AG08396 (cell line): ENCODE data around the gene CT45A8.
"Not testable (repeated sequence)": the region's sequence is repeated elsewhere in the genome, so short reads cannot be mapped to it uniquely, and the experiment has no call there.

ENCODE experiments used
- DNase-seq: peaks from one replicate; pipeline ENCODE4 v3.0.0; 2012; ENCODE audit warnings: low spot score, mixed read lengths

Gene CT45A8, protein sequence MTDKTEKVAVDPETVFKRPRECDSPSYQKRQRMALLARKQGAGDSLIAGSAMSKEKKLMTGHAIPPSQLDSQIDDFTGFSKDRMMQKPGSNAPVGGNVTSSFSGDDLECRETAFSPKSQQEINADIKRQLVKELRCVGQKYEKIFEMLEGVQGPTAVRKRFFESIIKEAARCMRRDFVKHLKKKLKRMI

DNA sequence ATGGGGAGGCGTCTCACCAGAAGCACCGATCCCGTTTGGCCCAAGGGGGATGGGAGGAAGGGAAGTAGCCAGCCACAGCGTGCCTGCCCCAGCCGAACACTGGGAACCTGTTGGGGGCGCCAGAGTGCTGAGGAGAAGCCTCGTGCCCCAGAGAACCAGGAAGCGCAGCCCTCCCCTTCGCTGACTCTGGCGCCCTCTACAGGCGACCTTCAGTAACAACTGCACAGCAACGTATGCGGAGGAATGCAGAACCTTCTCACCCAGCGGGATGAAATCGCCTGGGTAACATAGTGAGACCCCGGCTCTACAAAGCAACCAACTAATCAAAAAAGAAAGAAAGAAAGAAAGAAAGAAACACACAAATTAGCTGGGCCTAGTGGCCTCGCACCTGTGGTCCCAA lies at the start of gene CT45A8:
CT45A8 (minus strand) TSS at position 101 of the 400 bp plus-strand sequence. CDS start 3,755 bp downstream, outside the sequence.
- DNase-seq: not testable (repeated sequence)

DNA sequence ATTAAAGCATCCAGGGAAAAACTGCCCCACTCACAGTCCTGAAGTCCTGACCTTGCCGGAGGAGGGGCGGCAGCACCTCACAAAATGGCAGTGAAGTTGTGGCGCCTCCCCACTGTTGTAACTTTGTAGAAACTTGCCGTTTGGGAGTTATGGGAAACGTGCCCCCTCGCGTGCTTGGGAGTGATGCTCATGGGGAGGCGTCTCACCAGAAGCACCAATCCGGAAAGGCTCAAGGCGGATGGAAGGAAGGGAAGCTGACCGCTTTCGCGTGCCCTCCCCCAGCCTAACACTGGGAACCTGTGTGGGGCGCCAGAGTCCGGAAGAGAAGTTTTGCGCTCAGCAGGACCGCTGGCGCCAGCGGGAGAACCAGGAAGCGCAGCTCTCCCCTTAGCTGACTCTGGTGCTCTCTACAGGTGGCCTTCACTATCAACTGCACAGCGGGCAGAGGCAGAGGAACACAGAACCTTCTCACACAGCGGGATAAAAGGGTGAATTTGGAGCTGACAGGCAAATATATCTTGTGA lies 39.0 kb upstream of the CT45A8 start, which contains the start of the genes CT45A10 and SAGE1:
CT45A10 (minus strand) TSS at position 151 of the 524 bp plus-strand sequence. CDS start 8,100 bp downstream, outside the sequence.
SAGE1 (plus strand) TSS at position 423 of the 524 bp plus-strand sequence. CDS start 2,527 bp downstream, outside the sequence.
- DNase-seq: no peak

DNA sequence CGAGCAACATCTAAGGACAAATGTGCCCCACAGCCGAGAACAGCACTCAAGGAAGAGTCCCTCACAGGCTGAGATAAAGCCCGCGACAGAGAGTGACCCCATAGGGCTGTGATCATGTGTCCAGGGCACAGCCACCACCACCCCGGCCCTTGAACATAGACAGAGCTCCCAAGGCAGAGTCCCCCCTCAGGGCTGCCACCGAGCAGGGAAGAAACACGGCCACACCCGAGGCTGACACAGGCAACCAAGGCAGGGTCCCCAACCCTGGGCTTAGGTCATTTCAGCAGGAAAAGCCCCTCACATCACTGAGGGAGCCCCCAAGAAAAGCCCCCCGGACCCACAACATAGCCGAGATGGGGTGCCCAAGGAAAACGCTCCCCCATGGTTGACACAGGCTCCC lies 38.4 kb upstream of the CT45A8 start:
- DNase-seq: no peak

DNA sequence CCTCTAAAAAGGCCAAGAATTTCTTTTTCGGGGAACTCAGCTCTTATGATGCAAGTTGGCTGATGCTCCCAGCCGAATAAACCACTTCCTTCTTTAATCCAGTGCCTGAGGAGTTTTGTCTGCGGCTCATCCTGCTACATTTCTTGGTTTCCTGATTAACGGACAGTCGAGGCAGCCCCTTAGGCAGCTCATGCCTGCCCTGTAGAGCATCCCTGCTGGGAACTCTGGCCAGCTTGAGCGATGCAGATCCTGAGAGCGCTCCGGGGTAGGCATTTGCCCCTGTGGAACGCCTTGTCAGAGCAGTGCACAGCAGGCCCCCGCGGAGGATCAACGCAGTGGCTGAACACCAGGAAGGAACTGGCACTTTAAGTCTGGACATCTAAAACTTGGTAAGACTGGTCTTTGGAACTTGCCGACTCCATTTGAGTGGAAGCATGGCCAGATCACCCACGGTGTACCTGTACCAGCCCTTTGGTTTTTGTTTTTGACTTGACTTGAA lies 35.8 kb upstream of the CT45A8 start:
- DNase-seq: no peak

DNA sequence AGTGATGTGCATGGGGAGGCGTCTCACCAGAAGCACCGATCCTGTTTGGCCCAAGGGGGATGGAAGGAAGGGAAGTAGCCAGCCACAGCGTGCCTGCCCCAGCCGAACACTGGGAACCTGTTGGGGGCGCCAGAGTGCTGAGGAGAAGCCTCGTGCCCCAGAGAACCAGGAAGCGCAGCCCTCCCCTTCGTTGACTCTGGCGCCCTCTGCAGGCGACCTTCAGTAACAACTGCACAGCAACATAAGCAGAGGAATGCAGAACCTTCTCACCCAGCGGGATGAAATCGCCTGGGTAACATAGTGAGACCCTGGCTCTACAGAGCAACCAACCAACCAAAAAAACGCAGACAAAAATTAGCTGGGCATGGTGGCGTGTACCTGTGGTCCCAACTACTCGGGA lies 34.6 kb upstream of the CT45A8 start:
- DNase-seq: not testable (repeated sequence)

DNA sequence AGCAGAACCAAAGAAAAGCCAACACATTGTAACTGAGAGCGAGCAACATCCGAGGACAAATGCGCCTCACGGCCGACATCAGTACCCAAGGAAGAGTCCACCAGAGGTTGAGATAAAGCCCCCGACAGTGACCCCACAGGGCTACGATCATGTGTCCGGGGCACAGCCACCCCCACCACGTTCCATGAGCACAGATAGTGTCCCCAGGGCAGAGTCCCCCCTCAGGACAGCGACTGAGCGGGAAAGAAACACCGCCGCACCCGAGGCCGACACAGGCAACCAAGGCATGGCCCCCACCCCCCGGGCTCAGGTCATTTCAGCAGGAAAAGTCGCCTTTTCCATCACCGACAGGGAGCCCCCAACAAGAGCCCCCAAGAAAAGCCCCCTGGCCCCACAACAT lies 33.9 kb upstream of the CT45A8 start:
- DNase-seq: not testable (repeated sequence)

DNA sequence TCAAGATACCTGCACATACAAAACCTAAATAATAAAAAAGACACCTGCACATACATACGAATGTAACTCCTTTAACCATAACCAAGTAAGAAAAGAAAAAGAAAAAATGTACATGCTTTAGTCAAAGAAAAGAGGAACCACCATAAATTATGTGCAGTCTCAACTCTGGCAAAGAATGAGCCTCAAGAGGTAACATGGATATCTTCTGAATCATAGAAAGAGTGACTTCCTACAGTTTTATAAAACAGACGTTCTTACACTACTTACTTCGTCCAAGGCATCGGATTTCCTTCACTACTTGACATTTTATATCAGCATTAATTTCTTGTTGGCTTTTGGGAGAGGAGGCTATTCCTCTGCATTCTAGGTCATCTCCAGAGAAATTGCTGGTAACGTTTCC lies 28.4 kb upstream of the CT45A8 start:
- not testable (repeated sequence) for DNase-seq

DNA sequence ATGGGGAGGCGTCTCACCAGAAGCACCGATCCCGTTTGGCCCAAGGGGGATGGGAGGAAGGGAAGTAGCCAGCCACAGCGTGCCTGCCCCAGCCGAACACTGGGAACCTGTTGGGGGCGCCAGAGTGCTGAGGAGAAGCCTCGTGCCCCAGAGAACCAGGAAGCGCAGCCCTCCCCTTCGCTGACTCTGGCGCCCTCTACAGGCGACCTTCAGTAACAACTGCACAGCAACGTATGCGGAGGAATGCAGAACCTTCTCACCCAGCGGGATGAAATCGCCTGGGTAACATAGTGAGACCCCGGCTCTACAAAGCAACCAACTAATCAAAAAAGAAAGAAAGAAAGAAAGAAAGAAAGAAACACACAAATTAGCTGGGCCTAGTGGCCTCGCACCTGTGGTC lies 17.4 kb upstream of the CT45A8 start, which contains the start of gene CT45A9:
CT45A9 (minus strand) TSS at position 101 of the 400 bp plus-strand sequence. CDS start 3,751 bp downstream, outside the sequence.
- DNase-seq: not testable (repeated sequence)

DNA sequence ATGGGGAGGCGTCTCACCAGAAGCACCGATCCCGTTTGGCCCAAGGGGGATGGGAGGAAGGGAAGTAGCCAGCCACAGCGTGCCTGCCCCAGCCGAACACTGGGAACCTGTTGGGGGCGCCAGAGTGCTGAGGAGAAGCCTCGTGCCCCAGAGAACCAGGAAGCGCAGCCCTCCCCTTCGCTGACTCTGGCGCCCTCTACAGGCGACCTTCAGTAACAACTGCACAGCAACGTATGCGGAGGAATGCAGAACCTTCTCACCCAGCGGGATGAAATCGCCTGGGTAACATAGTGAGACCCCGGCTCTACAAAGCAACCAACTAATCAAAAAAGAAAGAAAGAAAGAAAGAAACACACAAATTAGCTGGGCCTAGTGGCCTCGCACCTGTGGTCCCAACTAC lies 17.2 kb downstream of the CT45A8 start, which contains the start of gene CT45A7:
CT45A7 (minus strand) TSS at position 101 of the 400 bp plus-strand sequence. CDS start 3,747 bp downstream, outside the sequence.
- DNase-seq: not testable (repeated sequence)

DNA sequence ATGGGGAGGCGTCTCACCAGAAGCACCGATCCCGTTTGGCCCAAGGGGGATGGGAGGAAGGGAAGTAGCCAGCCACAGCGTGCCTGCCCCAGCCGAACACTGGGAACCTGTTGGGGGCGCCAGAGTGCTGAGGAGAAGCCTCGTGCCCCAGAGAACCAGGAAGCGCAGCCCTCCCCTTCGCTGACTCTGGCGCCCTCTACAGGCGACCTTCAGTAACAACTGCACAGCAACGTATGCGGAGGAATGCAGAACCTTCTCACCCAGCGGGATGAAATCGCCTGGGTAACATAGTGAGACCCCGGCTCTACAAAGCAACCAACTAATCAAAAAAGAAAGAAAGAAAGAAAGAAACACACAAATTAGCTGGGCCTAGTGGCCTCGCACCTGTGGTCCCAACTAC lies 34.4 kb downstream of the CT45A8 start, which contains the start of gene CT45A2:
CT45A2 (minus strand) TSS at position 101 of the 400 bp plus-strand sequence. CDS start 3,747 bp downstream, outside the sequence.
- not testable (repeated sequence) for DNase-seq

DNA sequence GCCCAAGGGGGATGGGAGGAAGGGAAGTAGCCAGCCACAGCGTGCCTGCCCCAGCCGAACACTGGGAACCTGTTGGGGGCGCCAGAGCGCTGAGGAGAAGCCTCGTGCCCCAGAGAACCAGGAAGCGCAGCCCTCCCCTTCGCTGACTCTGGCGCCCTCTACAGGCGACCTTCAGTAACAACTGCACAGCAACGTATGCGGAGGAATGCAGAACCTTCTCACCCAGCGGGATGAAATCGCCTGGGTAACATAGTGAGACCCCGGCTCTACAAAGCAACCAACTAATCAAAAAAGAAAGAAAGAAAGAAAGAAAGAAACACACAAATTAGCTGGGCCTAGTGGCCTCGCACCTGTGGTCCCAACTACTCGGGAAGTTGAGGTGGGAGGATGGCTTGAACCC lies 51.7 kb downstream of the CT45A8 start, which contains the start of gene CT45A6:
CT45A6 (minus strand) TSS at position 101 of the 400 bp plus-strand sequence. CDS start 3,794 bp downstream, outside the sequence.
- not testable (repeated sequence) for DNase-seq
